ENCODE results near the gene RNF215. TPM values are rescaled to one million over a fixed set of nuclear protein-coding genes. Genes with fewer than 3 reads are reported as not detected.

RNF215 gene
- total and polyA plus RNA-seq, 2 of the 13 experiments (the other 11 are each of a cell fraction or from before 2014, with no cell fraction given), result 5.3 to 6.1 TPM

DNA sequence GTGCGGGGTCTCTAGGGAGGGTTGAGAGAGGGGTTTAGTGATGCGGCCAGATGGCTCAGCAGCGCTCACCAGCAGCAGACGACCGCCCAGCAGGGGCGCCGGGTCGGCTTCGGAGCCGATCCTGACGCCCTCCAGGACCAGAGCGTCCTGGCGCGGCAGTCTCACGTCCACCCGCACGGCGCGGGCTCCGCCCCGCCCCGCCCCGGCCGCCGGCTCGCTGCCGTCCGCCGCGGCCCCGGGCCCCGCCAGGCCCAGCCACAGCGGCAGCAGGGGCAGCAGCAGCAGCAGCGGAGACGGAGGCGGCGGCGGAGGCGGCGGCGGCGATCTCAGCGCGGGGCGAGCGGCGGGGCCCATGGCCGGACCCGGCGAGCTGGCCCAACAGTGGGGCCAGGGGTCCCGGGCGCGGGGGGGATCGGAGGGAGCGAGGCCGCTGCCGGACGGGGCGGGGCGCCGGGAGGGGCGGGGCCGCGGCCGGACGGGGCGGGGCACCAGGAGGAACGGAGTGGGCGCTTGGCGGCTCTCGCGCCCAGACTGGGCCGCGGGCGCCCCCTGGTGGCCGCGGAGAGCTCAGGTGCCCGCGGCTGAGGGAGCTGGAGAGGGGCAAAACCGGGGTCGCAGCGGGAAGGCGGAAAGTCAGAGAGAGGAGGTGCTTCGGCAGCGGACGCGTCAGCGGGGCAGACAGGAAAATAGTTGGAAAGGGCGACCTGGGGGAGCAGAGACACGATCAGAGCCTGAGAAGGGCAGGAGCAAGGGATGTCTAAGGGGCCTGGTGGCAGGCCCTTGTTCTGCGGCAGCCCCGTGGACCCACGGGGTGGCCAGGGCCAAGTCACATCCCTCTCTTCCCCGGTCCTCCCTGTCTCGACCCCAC, at the start of gene RNF215 (continued):
- TF ChIP-seq MAFK (conservative IDR thresholded peaks at IDR 0.05 in 1 of 2, IDR thresholded peaks at IDR 0.05 in 1 of 2; ENCODE audit: low read length in 2 of 2) (no peak), RBFOX2 (IDR thresholded peaks at IDR 0.05; ENCODE audit: low read depth, low read length) (peak; percentile 19; the same call in 1 of the 2 replicates), MTF2 (CRISPR knock-in tag; IDR thresholded peaks at IDR 0.05; ENCODE audit: borderline replicate concordance) (no peak), MEIS2 (CRISPR knock-in tag; IDR thresholded peaks at IDR 0.05) (no peak), STAG1 (CRISPR knock-in tag; IDR thresholded peaks at IDR 0.05) (peak; percentile 86), THAP11 (CRISPR knock-in tag; IDR thresholded peaks at IDR 0.05) (peak; percentile 42), ZSCAN22 (CRISPR knock-in tag; IDR thresholded peaks at IDR 0.05) (peak; percentile 69; the same call in 1 of the 2 replicates), ZFAT (CRISPR knock-in tag; conservative IDR thresholded peaks at IDR 0.05) (no peak)
- TF ChIP-seq, protein P1, sequence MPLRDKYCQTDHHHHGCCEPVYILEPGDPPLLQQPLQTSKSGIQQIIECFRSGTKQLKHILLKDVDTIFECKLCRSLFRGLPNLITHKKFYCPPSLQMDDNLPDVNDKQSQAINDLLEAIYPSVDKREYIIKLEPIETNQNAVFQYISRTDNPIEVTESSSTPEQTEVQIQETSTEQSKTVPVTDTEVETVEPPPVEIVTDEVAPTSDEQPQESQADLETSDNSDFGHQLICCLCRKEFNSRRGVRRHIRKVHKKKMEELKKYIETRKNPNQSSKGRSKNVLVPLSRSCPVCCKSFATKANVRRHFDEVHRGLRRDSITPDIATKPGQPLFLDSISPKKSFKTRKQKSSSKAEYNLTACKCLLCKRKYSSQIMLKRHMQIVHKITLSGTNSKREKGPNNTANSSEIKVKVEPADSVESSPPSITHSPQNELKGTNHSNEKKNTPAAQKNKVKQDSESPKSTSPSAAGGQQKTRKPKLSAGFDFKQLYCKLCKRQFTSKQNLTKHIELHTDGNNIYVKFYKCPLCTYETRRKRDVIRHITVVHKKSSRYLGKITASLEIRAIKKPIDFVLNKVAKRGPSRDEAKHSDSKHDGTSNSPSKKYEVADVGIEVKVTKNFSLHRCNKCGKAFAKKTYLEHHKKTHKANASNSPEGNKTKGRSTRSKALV (CRISPR knock-in tag; IDR thresholded peaks at IDR 0.05), result no peak
- TF ChIP-seq, protein P2, sequence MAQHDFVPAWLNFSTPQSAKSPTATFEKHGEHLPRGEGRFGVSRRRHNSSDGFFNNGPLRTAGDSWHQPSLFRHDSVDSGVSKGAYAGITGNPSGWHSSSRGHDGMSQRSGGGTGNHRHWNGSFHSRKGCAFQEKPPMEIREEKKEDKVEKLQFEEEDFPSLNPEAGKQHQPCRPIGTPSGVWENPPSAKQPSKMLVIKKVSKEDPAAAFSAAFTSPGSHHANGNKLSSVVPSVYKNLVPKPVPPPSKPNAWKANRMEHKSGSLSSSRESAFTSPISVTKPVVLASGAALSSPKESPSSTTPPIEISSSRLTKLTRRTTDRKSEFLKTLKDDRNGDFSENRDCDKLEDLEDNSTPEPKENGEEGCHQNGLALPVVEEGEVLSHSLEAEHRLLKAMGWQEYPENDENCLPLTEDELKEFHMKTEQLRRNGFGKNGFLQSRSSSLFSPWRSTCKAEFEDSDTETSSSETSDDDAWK (CRISPR knock-in tag; IDR thresholded peaks at IDR 0.05), result no peak
- TF ChIP-seq, protein P3, sequence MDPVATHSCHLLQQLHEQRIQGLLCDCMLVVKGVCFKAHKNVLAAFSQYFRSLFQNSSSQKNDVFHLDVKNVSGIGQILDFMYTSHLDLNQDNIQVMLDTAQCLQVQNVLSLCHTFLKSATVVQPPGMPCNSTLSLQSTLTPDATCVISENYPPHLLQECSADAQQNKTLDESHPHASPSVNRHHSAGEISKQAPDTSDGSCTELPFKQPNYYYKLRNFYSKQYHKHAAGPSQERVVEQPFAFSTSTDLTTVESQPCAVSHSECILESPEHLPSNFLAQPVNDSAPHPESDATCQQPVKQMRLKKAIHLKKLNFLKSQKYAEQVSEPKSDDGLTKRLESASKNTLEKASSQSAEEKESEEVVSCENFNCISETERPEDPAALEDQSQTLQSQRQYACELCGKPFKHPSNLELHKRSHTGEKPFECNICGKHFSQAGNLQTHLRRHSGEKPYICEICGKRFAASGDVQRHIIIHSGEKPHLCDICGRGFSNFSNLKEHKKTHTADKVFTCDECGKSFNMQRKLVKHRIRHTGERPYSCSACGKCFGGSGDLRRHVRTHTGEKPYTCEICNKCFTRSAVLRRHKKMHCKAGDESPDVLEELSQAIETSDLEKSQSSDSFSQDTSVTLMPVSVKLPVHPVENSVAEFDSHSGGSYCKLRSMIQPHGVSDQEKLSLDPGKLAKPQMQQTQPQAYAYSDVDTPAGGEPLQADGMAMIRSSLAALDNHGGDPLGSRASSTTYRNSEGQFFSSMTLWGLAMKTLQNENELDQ (CRISPR knock-in tag; IDR thresholded peaks at IDR 0.05; ENCODE audit: borderline replicate concordance), result no peak
- TF ChIP-seq, protein P4, sequence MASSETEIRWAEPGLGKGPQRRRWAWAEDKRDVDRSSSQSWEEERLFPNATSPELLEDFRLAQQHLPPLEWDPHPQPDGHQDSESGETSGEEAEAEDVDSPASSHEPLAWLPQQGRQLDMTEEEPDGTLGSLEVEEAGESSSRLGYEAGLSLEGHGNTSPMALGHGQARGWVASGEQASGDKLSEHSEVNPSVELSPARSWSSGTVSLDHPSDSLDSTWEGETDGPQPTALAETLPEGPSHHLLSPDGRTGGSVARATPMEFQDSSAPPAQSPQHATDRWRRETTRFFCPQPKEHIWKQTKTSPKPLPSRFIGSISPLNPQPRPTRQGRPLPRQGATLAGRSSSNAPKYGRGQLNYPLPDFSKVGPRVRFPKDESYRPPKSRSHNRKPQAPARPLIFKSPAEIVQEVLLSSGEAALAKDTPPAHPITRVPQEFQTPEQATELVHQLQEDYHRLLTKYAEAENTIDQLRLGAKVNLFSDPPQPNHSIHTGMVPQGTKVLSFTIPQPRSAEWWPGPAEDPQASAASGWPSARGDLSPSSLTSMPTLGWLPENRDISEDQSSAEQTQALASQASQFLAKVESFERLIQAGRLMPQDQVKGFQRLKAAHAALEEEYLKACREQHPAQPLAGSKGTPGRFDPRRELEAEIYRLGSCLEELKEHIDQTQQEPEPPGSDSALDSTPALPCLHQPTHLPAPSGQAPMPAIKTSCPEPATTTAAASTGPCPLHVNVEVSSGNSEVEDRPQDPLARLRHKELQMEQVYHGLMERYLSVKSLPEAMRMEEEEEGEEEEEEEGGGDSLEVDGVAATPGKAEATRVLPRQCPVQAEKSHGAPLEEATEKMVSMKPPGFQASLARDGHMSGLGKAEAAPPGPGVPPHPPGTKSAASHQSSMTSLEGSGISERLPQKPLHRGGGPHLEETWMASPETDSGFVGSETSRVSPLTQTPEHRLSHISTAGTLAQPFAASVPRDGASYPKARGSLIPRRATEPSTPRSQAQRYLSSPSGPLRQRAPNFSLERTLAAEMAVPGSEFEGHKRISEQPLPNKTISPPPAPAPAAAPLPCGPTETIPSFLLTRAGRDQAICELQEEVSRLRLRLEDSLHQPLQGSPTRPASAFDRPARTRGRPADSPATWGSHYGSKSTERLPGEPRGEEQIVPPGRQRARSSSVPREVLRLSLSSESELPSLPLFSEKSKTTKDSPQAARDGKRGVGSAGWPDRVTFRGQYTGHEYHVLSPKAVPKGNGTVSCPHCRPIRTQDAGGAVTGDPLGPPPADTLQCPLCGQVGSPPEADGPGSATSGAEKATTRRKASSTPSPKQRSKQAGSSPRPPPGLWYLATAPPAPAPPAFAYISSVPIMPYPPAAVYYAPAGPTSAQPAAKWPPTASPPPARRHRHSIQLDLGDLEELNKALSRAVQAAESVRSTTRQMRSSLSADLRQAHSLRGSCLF (CRISPR knock-in tag; IDR thresholded peaks at IDR 0.05; ENCODE audit: borderline replicate concordance), result no peak
- TF ChIP-seq, protein P5, sequence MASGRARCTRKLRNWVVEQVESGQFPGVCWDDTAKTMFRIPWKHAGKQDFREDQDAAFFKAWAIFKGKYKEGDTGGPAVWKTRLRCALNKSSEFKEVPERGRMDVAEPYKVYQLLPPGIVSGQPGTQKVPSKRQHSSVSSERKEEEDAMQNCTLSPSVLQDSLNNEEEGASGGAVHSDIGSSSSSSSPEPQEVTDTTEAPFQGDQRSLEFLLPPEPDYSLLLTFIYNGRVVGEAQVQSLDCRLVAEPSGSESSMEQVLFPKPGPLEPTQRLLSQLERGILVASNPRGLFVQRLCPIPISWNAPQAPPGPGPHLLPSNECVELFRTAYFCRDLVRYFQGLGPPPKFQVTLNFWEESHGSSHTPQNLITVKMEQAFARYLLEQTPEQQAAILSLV (CRISPR knock-in tag; IDR thresholded peaks at IDR 0.05; ENCODE audit: borderline replicate concordance), result no peak
- TF ChIP-seq, protein P6, sequence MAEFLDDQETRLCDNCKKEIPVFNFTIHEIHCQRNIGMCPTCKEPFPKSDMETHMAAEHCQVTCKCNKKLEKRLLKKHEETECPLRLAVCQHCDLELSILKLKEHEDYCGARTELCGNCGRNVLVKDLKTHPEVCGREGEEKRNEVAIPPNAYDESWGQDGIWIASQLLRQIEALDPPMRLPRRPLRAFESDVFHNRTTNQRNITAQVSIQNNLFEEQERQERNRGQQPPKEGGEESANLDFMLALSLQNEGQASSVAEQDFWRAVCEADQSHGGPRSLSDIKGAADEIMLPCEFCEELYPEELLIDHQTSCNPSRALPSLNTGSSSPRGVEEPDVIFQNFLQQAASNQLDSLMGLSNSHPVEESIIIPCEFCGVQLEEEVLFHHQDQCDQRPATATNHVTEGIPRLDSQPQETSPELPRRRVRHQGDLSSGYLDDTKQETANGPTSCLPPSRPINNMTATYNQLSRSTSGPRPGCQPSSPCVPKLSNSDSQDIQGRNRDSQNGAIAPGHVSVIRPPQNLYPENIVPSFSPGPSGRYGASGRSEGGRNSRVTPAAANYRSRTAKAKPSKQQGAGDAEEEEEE (CRISPR knock-in tag; IDR thresholded peaks at IDR 0.05; ENCODE audit: borderline replicate concordance), result no peak
